ENCODE data around the gene TRABD2A.

TRABD2A gene

GRCh38 chr2:84846741-84847142 lies 34.1 kb downstream of the TRABD2A start:
- no peak overlapping the region for H3K4me3 ChIP-seq (ENCODE audit: low read depth, low read length)
- DNase-seq (ENCODE audit: low read depth): no peak
- no peak for TF ChIP-seq POLR2A (IDR thresholded peaks at IDR 0.05; ENCODE audit: extremely low read depth, insufficient read length)

DNA sequence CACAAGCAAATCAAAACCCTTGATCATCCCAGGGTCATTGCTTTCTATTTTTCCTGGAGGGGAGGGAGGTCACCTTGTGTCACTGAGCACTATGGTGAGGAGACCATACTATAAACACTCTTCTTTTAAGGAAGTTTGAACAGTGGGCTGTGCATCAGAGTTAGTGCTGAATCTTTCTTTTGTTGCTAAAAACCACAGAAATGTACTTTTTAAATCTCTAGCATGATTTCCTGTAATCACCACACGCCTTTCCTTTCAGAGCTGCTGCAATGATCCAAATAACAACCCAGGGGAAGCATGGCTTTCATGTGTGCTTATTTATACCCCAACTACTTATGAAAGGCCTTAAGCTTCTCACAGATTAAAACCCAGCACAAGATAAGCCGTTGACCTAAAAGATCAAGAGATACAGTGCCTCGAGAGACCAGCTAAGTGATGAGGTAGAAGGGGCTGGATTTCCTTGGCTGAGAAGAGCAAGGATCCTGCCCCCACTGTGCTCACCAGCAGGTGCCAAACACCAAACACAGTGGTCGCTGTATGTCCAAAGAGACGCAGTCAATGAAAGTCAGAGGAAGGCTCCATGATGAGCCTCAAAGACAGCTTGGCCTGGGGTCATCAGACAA lies 34.7 kb downstream of the TRABD2A start:
- H3K4me3 ChIP-seq (ENCODE audit: low read depth, low read length): no peak overlapping the region
- TF ChIP-seq MYC (IDR thresholded peaks at IDR 0.05; ENCODE audit: low read depth, low read length) (no peak), POLR2A (IDR thresholded peaks at IDR 0.05; ENCODE audit: extremely low read depth, insufficient read length) (no peak), CTCF (IDR thresholded peaks at IDR 0.05; ENCODE audit: low read depth, low read length) (no peak), MAX (IDR thresholded peaks at IDR 0.05; ENCODE audit: low read depth, low read length) (no peak)
- DNase-seq (ENCODE audit: low read depth): no peak

DNA sequence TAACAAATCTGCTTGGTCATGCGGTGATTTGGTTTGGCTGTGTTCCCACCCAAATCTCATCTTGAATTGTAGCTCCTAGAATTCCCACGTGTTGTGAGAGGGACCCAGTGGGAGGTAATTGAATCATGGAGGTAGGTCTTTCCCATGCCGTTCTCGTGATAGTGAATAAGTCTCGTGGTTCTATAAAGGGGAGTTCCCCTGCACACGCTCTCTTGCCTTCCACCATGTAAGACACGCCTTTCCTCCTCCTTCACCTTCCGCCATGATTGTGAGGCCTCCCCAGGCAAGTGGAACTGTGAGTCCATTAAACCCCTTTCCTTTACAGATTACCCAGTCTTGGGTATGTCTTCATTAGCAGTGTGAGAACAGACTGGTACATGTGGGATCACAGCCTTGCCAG lies 36.7 kb downstream of the TRABD2A start:
- TF ChIP-seq MAX (IDR thresholded peaks at IDR 0.05; ENCODE audit: low read depth, low read length): no peak
- no peak for TF ChIP-seq POLR2A (IDR thresholded peaks at IDR 0.05; ENCODE audit: extremely low read depth, insufficient read length)
- TF ChIP-seq MYC (IDR thresholded peaks at IDR 0.05; ENCODE audit: low read depth, low read length): no peak
- no peak for TF ChIP-seq CTCF (IDR thresholded peaks at IDR 0.05; ENCODE audit: low read depth, low read length)
- no peak overlapping the region for H3K4me3 ChIP-seq (ENCODE audit: low read depth, low read length)
- no peak for DNase-seq (ENCODE audit: low read depth)

- H3K4me3 ChIP-seq (ENCODE audit: low read depth, low read length): no peak overlapping the region
- DNase-seq (ENCODE audit: low read depth): no peak
- TF ChIP-seq POLR2A (IDR thresholded peaks at IDR 0.05; ENCODE audit: extremely low read depth, insufficient read length): no peak
- no peak for TF ChIP-seq MYC (IDR thresholded peaks at IDR 0.05; ENCODE audit: low read depth, low read length)
These were observed 39.3 kb downstream of the TRABD2A start for GRCh38 chr2:84841577-84841976.

DNA sequence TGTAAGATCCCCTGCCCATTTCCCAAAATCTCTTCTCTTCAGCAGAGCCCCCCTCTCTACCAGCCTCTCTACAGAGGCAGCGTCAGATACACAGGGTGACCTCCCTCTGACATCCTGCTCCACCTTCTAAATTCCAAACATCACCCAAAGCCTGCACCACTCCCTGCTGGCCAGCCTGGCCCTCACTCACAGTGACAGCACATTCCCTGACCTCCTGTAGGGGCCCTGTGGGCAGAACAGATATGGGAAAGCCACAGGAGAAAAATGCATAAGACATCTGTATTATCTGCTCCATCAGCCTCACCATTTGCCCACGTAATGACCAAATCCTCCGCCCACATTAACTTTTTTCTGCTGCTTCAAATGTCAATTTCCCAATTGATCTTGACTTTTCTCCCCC lies 40.6 kb downstream of the TRABD2A start:
- no peak for DNase-seq (ENCODE audit: low read depth)
- TF ChIP-seq MAX (IDR thresholded peaks at IDR 0.05; ENCODE audit: low read depth, low read length) (no peak), CTCF (IDR thresholded peaks at IDR 0.05; ENCODE audit: low read depth, low read length) (no peak), MYC (IDR thresholded peaks at IDR 0.05; ENCODE audit: low read depth, low read length) (no peak)
- H3K4me3 ChIP-seq (ENCODE audit: low read depth, low read length): no peak overlapping the region

DNA sequence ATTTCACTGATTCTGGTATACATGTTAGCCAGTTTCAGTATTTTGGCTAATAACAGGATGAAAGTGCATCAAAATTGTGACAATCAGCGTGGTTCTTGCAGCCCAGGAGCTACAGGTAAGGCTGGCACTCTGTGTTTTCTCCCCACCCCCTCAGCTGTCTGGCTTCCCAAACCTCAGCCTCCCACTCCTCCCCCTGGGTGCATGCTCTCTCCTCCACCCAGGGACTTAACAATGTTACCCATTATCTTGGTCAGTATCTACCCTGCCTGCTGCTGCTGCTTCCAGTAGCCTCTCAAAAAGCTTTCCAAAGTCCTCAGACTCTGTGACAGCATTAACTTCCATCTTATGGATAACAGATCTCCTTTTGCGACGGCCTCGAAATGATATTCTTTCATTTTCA lies 41.0 kb downstream of the TRABD2A start:
- no peak for TF ChIP-seq POLR2A (IDR thresholded peaks at IDR 0.05; ENCODE audit: extremely low read depth, insufficient read length)
- no peak for TF ChIP-seq CTCF (IDR thresholded peaks at IDR 0.05; ENCODE audit: low read depth, low read length)
- no peak for TF ChIP-seq MAX (IDR thresholded peaks at IDR 0.05; ENCODE audit: low read depth, low read length)
- TF ChIP-seq MYC (IDR thresholded peaks at IDR 0.05; ENCODE audit: low read depth, low read length): no peak
- H3K4me3 ChIP-seq (ENCODE audit: low read depth, low read length): no peak overlapping the region
- no peak for DNase-seq (ENCODE audit: low read depth)

DNA sequence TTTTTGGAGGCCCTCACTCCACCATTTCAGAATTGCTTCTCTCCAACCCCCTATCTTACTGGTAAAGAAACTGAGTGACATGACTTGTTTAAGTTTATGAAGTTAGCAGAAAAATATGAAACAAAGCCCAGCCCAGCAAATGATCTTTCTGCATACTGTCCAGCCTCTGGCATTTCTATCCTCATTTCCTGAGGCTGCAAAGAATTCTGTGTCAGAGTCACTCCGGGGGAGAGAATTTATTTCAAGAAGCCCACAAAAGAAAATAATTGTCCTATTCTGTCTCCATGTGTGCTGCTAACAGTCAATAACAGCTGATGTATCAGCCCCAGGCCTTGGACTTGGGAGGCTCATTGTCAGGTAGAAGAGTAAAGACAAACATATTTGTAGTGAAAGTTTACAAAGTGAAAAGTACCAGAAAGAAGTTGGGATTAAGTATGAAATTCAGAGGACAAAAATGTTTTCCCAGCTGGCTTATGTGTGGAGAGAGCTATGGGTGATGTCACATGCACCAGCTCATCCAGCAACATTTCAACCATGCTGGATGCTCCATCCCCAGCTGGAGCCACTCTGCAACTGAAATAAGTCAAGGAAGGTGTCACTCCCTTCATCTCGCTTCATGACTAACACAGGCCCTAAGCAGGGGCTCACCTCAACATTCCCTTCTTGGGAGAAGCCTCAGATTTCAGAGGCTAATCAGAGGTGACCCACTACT lies 42.3 kb downstream of the TRABD2A start:
- no peak for TF ChIP-seq POLR2A (IDR thresholded peaks at IDR 0.05; ENCODE audit: extremely low read depth, insufficient read length)
- no peak for TF ChIP-seq MAX (IDR thresholded peaks at IDR 0.05; ENCODE audit: low read depth, low read length)
- TF ChIP-seq CTCF (IDR thresholded peaks at IDR 0.05; ENCODE audit: low read depth, low read length): no peak
- no peak for TF ChIP-seq MYC (IDR thresholded peaks at IDR 0.05; ENCODE audit: low read depth, low read length)

More for the DNA sequence above, 42.3 kb downstream of the TRABD2A start:
- DNase-seq (ENCODE audit: low read depth): no peak
- no peak overlapping the region for H3K4me3 ChIP-seq (ENCODE audit: low read depth, low read length)
